ENCODE data around the gene SEC14L5. TPM values are rescaled to one million over a fixed set of nuclear protein-coding genes. Genes with fewer than 3 reads are reported as not detected.
A peak's percentile ranks its signal among the peaks of the same experiment; 100 is the strongest.

Gene SEC14L5
- total RNA-seq, 1 experiment from 2014 or later: 2.3 TPM

- Mint-ChIP-seq H3K36me3 (no peaks in the 10 kb centered on the region), H3K4me1 (0 out of 2 replicates have a peak, but pooled peaks cover 4% of the 10 kb centered on the region), H3K9me3 (no peaks in the 10 kb centered on the region; the same call in 1 of the 2 replicates), H3K4me3 (no peak overlapping the region), H3K27me3 (ENCODE audit: low read depth) (peaks cover 6% of the 10 kb centered on the region; the same call in 1 of the 2 replicates), H3K27ac (peak overlapping the region; percentile 39; the same call in 1 of the 2 replicates)
- TF ChIP-seq ZNF121 (CRISPR knock-in tag; IDR thresholded peaks at IDR 0.05) (no peak), ARID4B (CRISPR knock-in tag; IDR thresholded peaks at IDR 0.05; ENCODE audit: borderline replicate concordance) (no peak)
- DNase-seq (ENCODE audit: low spot score) (no peak), ATAC-seq (peak; percentile 97)
- POLR2A ChIA-PET: no interaction called here
- CTCF ChIA-PET: interaction anchor here (2.4 to 2.9 kb wide), 2 partner anchors 10 to 12 kb away, joined by 12 to 14 read pairs; no protein-coding TSS in a partner anchor
Measured at GRCh38 chr16:5046914-5047313, 88.8 kb downstream of the SEC14L5 start.

DNA sequence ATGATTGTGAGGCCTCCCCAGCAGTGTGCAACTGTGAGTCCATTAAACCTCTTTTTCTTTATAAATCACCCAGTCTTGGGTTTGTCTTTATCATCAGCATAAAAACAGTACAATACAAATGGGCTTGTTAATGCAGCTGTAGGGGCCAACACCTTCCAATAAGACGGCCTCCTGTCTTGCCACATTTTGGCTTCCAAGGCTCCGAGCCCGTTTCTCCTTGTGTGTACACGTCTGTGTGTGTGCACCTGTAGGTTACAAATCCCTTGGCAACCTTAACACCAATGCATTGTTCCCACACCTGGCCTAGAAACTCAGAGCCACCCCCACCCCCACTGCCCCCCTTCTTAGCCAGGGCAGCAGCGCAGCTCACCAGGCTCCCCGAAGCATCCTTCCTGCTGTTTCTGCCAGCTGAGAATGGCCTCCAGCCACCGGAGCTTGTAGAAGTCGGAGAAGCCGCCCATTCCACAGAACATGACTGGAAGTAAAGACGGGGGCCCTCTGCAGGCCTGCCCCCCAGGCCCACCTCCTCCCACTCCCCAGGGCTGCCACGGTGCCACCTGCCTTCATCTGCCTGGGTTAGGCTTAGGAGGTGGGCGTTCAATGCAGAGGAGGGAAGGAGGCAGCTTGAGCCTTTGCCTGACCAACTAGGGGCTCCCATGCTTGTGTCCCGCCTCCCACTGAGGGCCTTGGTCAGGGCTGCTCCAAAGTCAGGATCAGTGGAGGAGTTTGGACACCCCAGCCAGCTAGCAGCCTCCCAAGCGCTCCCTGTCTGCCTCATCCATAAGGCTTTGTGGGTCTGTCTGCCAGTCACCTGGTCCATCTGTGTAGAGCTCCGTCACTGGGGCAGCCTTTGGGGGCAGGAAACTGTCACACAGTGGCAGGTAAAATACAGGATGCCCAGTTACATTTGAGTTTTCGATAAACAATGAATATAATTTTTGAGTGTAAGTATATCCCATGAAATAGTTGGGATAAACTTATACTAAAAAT, 97.0 kb downstream of the SEC14L5 start:
- H3K27ac Mint-ChIP-seq: no peak overlapping the region
- H3K9me3 Mint-ChIP-seq: no peaks in the 10 kb centered on the region
- POLR2A ChIA-PET: no interaction called here
- H3K36me3 Mint-ChIP-seq: no peaks in the 10 kb centered on the region
- peaks cover 4% of the 10 kb centered on the region; the same call in 1 of the 2 replicates for H3K27me3 Mint-ChIP-seq (ENCODE audit: low read depth)
- ATAC-seq (no peak), DNase-seq (ENCODE audit: low spot score) (no peak)
- CTCF ChIA-PET: interaction anchor here (0.7 to 5.1 kb wide), 9 partner anchors 13 to 130 kb away, joined by 3 to 29 read pairs (median 9); no protein-coding TSS in a partner anchor
- H3K4me3 Mint-ChIP-seq: no peak overlapping the region
- peaks cover 16% of the 10 kb centered on the region for H3K4me1 Mint-ChIP-seq
- TF ChIP-seq NR1H2 (CRISPR knock-in tag; IDR thresholded peaks at IDR 0.05): no peak
- TF ChIP-seq ZBTB21 (CRISPR knock-in tag; IDR thresholded peaks at IDR 0.05; ENCODE audit: borderline replicate concordance): no peak
- no peak for TF ChIP-seq ZNF423 (CRISPR knock-in tag; IDR thresholded peaks at IDR 0.05)
- TF ChIP-seq ELF4 (CRISPR knock-in tag; IDR thresholded peaks at IDR 0.05; ENCODE audit: low read depth): no peak
- TF ChIP-seq, protein P1, sequence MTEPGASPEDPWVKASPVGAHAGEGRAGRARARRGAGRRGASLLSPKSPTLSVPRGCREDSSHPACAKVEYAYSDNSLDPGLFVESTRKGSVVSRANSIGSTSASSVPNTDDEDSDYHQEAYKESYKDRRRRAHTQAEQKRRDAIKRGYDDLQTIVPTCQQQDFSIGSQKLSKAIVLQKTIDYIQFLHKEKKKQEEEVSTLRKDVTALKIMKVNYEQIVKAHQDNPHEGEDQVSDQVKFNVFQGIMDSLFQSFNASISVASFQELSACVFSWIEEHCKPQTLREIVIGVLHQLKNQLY (CRISPR knock-in tag; IDR thresholded peaks at IDR 0.05): no peak
- TF ChIP-seq, protein P2, sequence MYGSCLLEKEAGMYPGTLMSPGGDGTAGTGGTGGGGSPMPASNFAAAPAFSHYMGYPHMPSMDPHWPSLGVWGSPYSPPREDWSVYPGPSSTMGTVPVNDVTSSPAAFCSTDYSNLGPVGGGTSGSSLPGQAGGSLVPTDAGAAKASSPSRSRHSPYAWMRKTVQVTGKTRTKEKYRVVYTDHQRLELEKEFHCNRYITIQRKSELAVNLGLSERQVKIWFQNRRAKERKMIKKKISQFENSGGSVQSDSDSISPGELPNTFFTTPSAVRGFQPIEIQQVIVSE (CRISPR knock-in tag; IDR thresholded peaks at IDR 0.05; ENCODE audit: borderline replicate concordance): no peak
- TF ChIP-seq KAT7 (CRISPR knock-in tag; IDR thresholded peaks at IDR 0.05; ENCODE audit: borderline replicate concordance): no peak
- TF ChIP-seq ATF1 (CRISPR knock-in tag; IDR thresholded peaks at IDR 0.05): no peak
- TF ChIP-seq ARID4B (CRISPR knock-in tag; IDR thresholded peaks at IDR 0.05; ENCODE audit: borderline replicate concordance): no peak
- no peak for TF ChIP-seq SP1 (CRISPR knock-in tag; conservative IDR thresholded peaks at IDR 0.05)
- no peak for TF ChIP-seq FOXP4 (CRISPR knock-in tag; IDR thresholded peaks at IDR 0.05)
- no peak for TF ChIP-seq ZNF219 (CRISPR knock-in tag; IDR thresholded peaks at IDR 0.05; ENCODE audit: borderline replicate concordance)
- TF ChIP-seq NFATC4 (CRISPR knock-in tag; IDR thresholded peaks at IDR 0.05): no peak
- TF ChIP-seq, protein P3, sequence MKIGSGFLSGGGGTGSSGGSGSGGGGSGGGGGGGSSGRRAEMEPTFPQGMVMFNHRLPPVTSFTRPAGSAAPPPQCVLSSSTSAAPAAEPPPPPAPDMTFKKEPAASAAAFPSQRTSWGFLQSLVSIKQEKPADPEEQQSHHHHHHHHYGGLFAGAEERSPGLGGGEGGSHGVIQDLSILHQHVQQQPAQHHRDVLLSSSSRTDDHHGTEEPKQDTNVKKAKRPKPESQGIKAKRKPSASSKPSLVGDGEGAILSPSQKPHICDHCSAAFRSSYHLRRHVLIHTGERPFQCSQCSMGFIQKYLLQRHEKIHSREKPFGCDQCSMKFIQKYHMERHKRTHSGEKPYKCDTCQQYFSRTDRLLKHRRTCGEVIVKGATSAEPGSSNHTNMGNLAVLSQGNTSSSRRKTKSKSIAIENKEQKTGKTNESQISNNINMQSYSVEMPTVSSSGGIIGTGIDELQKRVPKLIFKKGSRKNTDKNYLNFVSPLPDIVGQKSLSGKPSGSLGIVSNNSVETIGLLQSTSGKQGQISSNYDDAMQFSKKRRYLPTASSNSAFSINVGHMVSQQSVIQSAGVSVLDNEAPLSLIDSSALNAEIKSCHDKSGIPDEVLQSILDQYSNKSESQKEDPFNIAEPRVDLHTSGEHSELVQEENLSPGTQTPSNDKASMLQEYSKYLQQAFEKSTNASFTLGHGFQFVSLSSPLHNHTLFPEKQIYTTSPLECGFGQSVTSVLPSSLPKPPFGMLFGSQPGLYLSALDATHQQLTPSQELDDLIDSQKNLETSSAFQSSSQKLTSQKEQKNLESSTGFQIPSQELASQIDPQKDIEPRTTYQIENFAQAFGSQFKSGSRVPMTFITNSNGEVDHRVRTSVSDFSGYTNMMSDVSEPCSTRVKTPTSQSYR (CRISPR knock-in tag; IDR thresholded peaks at IDR 0.05): no peak
